IPS-15b (cell line): ENCODE data around the gene PDCD1.

Experiments used
- H3K27me3 ChIP-seq: one replicate; pipeline ENCODE4 v1.6.1; 2013; ENCODE audit warnings: low read length; ENCODE audit not compliant: control insufficient read depth, insufficient read depth
- H3K36me3 ChIP-seq: one replicate; pipeline ENCODE4 v1.6.1; 2013; ENCODE audit warnings: low read length; ENCODE audit not compliant: control insufficient read depth, insufficient read depth
- H3K4me1 ChIP-seq: one replicate; pipeline ENCODE4 v1.6.1; 2013; ENCODE audit warnings: mild to moderate bottlenecking, low read length; ENCODE audit not compliant: control insufficient read depth, insufficient read depth
- H3K4me3 ChIP-seq: one replicate; pipeline ENCODE4 v1.5.1; 2013; ENCODE audit warnings: low read depth, low read length
- H3K9ac ChIP-seq: one replicate; pipeline ENCODE4 v1.6.1; 2013; ENCODE audit warnings: low read depth, mild to moderate bottlenecking, low read length
- H3K9me3 ChIP-seq: one replicate; pipeline ENCODE4 v1.6.1; 2013; ENCODE audit warnings: mild to moderate bottlenecking, low read length; ENCODE audit not compliant: control insufficient read depth, insufficient read depth

Gene PDCD1

GRCh38 chr2:241873081-241873802, 14.5 kb upstream of the PDCD1 start:
- Histone ChIP-seq H3K4me1 (no peaks in the 10 kb centered on the region), H3K4me3 (no peak overlapping the region), H3K9me3 (no peaks in the 10 kb centered on the region), H3K36me3 (no peaks in the 10 kb centered on the region), H3K27me3 (no peaks in the 10 kb centered on the region), H3K9ac (no peak overlapping the region)

- no peaks in the 10 kb centered on the region for H3K9me3 ChIP-seq
- H3K4me1 ChIP-seq, result no peaks in the 10 kb centered on the region
- no peaks in the 10 kb centered on the region for H3K36me3 ChIP-seq
- no peaks in the 10 kb centered on the region for H3K27me3 ChIP-seq
- no peak overlapping the region for H3K4me3 ChIP-seq
- H3K9ac ChIP-seq, result no peak overlapping the region
Observed at GRCh38 chr2:241872313-241872642, 13.6 kb upstream of the PDCD1 start.

- no peak overlapping the region for H3K9ac ChIP-seq
Observed at GRCh38 chr2:241871538-241872312, 13.0 kb upstream of the PDCD1 start.

GRCh38 chr2:241870611-241871537, 12.2 kb upstream of the PDCD1 start:
- no peaks in the 10 kb centered on the region for H3K9me3 ChIP-seq
- H3K4me3 ChIP-seq, result no peak overlapping the region
- H3K36me3 ChIP-seq, result no peaks in the 10 kb centered on the region
- H3K9ac ChIP-seq, result no peak overlapping the region
- H3K4me1 ChIP-seq, result no peaks in the 10 kb centered on the region
- no peaks in the 10 kb centered on the region for H3K27me3 ChIP-seq

More at GRCh38 chr2:241871538-241872312, 13.0 kb upstream of the PDCD1 start:
- Histone ChIP-seq H3K4me1 (no peaks in the 10 kb centered on the region), H3K36me3 (no peaks in the 10 kb centered on the region), H3K4me3 (no peak overlapping the region), H3K27me3 (no peaks in the 10 kb centered on the region), H3K9me3 (no peaks in the 10 kb centered on the region)

GRCh38 chr2:241870081-241870541, 11.4 kb upstream of the PDCD1 start:
- H3K9ac ChIP-seq, result no peak overlapping the region
- H3K4me1 ChIP-seq, result no peaks in the 10 kb centered on the region

GRCh38 chr2:241869087-241869961, 10.6 kb upstream of the PDCD1 start, which contains the start of gene RTP5:
Gene RTP5 (plus strand): TSS chr2:241869729. CDS start chr2:241869757, 28 bp downstream.
- Histone ChIP-seq H3K36me3 (no peaks in the 10 kb centered on the region), H3K4me1 (no peaks in the 10 kb centered on the region), H3K9ac (no peak within 1 kb of the TSS), H3K4me3 (no peak within 1 kb of the TSS), H3K9me3 (no peaks in the 10 kb centered on the region), H3K27me3 (peaks cover 5% of the 10 kb centered on the region)

More at GRCh38 chr2:241870081-241870541, 11.4 kb upstream of the PDCD1 start:
- H3K9me3 ChIP-seq, result no peaks in the 10 kb centered on the region
- H3K27me3 ChIP-seq, result peaks cover 5% of the 10 kb centered on the region
- H3K36me3 ChIP-seq, result no peaks in the 10 kb centered on the region
- no peak overlapping the region for H3K4me3 ChIP-seq

GRCh38 chr2:241868661-241869081, 10.0 kb upstream of the PDCD1 start:
- Histone ChIP-seq H3K27me3 (peaks cover 5% of the 10 kb centered on the region), H3K4me3 (no peak overlapping the region), H3K9ac (no peak overlapping the region), H3K9me3 (no peaks in the 10 kb centered on the region), H3K36me3 (no peaks in the 10 kb centered on the region), H3K4me1 (no peaks in the 10 kb centered on the region)

GRCh38 chr2:241867776-241868420, 9.2 kb upstream of the PDCD1 start:
- Histone ChIP-seq H3K9me3 (no peaks in the 10 kb centered on the region), H3K4me1 (no peaks in the 10 kb centered on the region), H3K4me3 (no peak overlapping the region), H3K9ac (no peak overlapping the region), H3K27me3 (peaks cover 5% of the 10 kb centered on the region), H3K36me3 (no peaks in the 10 kb centered on the region)

GRCh38 chr2:241866790-241867645, 8.3 kb upstream of the PDCD1 start:
- Histone ChIP-seq H3K4me1 (peaks cover under 1% of the 10 kb centered on the region), H3K4me3 (no peak overlapping the region), H3K9ac (no peak overlapping the region), H3K36me3 (no peaks in the 10 kb centered on the region), H3K9me3 (no peaks in the 10 kb centered on the region), H3K27me3 (peaks cover 5% of the 10 kb centered on the region)
